HG03469 (cell line): ENCODE data around the gene BACH2.

Experiments used
- ATAC-seq: cut with Tn5 transposase; IDR thresholded peaks from one replicate; pipeline ENCODE4 v1.9.1; 2021; ENCODE audit warnings: mild to moderate bottlenecking, moderate library complexity, moderate number of reproducible peaks; ENCODE audit not compliant: unreplicated experiment

BACH2 gene

GRCh38 chr6:90005048-90005827 is 291.4 kb downstream of the BACH2 start:
- ATAC-seq: no peak

- ATAC-seq: no peak
Observed at GRCh38 chr6:90004511-90004910, 292.1 kb downstream of the BACH2 start.

DNA sequence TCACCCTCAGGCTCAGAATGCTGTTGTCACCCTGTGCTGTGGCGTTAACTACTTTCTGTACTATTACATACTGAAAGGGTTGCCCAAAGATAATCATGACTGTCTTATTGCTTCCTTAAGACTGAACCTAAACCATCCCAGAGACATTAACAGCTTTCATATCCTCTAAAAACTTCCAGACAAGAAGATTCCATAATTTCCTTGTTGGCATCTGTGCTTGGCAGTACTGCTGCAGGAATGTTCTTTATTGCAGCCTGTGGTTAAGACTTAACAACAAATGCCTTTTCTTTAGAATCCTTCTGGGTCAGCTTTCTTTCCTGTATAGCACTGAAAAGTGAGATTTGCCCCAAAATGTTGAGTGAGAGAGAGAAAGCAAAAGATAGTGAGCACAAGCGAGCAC is 292.7 kb downstream of the BACH2 start:
- no peak for ATAC-seq

DNA sequence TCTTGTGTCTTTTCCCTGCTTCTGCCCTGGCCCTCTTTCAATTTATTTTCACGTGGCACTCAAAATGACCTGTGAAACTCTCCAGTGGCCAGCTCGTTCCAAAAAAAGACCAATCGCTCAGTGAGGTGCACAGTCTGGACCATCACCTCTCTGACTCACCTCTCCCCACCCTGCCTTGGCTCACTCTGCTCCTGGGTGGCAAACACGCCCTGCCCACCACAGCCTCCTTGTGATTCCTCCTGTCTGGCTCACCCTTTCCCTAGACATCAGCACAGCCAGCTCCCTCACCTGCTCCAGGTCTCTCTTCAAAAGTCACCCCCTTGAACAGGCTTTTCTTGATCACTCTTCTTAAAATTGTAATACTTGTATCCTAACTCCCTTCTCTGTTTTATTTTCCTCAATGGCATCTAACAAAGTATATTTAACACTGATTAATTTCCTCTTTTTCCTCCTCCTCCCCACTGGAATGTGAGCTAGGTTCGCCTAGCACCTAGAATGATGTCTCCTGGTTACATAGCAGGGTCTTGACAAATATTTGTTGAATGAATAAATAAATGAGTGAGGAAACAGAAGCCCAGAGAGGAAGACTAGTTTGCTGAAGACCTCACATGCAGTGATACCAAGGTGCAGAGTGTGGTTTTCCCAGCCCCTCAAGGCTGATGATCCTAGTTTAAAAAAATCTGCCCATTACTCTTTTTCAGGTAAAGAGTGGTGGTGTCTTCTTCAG is 293.4 kb downstream of the BACH2 start:
- no peak for ATAC-seq

GRCh38 chr6:90000864-90001731 is 295.5 kb downstream of the BACH2 start:
- no peak for ATAC-seq

- ATAC-seq: no peak
Observed at GRCh38 chr6:89999945-90000825, 296.5 kb downstream of the BACH2 start.

DNA sequence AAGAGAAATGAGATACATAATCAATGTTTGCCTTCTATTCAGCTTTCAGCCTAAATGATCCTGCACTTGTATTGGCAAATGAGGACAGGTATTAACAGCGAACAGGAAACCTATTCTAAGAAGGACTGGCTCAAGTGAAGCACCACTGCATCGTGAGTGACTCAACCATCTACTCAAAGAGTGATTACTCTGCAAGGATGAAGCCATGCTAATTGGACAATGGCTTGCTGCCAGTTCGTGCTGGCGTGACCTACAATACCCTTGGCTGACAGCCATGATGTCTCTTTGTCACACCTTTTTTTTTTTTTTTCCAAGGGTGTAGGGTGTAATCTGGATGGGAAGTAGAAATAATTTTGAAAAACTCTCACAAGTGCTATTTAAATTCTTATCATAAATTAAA is 297.5 kb downstream of the BACH2 start:
- no peak for ATAC-seq

DNA sequence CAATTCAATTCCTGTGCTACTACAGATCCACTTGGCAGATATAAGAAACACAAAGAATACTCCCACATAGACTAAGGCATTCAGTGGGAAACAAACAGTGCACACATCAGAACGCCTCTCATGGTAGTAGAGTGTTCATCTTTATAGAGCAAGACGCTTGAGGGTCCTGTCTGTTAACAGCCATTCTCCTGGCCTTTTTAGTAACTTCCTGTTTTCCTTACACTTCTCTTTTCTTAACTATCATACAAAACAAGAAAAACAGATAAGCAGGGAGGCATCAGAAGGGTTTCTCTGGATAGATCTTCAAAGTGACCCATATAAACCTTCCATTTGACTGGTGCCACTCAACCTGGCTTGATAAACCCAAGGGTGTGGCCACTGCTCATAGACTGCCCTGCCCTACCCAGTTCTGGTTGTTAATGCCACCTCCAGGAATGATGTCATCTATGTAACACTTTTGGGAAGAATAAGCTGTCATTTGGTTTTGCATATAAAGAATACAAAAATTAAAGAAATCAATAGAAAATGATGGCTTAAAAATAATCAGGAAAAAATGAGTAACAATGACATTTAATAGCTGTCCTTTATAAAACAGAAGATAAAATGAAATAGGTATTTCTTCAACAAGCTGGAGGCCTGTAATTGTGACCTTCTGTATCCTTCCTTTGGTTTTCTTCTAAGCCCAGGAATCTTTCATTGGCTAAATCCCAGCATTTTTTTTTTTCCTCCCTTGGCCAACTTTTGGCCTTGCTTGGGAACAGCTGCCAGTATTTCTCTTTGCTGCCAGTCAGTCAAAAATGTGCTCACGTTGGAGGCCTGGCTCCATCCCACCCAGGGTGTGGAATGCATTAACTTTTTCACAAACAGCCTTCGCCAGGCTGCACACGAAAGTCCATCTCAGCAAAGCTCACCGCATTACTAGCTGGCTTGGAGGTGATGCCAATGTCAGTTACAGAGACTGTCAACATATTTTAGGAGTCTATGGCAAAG is 298.9 kb downstream of the BACH2 start:
- ATAC-seq: no peak

DNA sequence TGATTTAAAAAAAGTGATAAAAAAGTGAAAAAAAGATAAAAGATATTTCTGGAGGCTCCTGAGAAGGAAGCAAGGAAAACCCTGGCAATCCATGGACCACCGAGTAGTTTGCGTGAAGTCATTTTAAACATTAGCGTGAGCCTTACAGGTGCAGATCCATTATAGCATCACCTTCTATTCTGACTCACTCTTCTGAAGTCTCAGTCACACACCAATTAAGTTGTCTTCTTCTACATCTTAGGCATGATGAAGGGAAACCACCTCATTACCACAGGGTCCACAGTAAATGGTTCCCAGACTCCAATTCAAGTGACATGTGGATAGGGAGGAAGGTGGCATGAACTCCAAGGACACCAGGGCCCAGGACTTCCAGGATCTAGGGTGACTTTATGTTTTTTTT is 303.2 kb downstream of the BACH2 start:
- no peak for ATAC-seq

DNA sequence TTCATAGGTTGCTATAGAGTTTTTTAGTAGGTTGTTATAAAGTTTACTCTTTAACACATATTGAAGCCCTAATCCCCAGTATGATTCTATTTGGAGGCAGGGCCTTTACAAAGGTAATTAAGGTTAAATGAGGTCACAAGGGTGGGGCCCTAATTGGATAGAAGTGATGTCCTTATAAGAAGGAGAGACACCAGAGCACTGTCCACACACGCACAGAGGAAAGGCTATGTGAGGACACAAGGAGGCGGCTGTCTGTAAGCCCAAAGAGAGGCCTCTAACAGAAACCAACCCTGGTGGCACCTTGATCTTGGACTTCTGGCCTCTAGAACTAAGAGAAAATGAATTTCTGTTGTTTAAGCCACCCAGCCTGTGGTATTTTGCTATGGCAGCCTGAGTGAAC is 303.8 kb downstream of the BACH2 start:
- no peak for ATAC-seq

- ATAC-seq: no peak
Observed at GRCh38 chr6:89989742-89990141, 306.9 kb downstream of the BACH2 start.

DNA sequence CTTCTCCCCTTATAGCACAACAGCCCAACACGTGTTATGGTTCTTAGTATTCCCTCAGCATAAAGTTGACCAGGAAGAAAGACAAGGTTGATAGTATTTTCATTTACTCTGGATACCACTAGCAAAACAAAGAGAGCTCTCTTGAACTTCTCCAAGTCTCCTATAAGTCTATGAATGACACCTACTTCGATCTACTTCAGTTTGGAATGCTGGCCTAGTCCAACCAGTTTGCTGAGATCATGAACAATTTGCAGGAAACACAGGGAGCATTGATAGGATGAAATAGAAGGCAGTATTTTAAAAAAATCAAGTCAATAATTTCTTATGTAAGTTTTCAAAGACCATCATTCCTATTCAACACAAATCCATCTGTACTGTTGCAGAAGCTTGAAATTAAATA is 308.8 kb downstream of the BACH2 start:
- no peak for ATAC-seq

DNA sequence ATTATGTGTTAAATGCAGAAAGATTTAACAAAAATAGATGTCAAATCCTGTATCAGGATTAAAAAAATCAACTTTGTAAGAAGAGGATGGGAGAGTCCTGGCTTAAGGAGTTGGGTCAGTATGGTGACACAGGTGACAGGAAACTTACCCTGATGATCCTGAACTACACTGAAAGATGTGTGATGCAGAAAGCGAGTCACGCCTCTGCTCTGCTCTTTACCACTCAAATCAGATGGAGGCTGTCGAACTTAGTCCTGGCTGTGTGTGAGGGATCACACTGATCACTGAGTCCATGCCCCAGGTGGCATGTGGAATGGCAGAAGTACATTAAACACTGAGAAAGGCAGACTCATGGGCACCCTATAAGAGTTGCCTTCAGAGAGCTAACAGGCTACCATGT is 309.5 kb downstream of the BACH2 start:
- no peak for ATAC-seq

DNA sequence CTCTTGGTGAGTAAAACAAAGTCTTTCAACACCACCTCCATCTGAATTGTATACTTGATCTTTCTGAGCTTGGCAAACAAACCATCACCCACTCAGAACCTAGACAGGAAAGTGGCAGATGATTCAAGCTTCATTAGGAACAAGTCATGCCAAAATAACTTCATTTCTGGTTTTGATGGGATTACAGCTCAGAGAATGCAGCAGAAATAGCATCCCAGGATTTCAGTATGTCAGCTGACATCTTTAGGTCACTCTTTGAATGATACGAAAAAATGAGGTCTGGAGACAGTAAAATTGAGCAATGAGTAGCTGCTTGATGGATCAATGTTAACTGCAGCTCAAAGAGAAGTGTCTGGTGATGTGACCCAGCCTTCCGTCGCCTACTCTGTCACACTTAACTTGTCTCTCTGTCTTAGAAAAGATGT is 310.0 kb downstream of the BACH2 start:
- no peak for ATAC-seq

DNA sequence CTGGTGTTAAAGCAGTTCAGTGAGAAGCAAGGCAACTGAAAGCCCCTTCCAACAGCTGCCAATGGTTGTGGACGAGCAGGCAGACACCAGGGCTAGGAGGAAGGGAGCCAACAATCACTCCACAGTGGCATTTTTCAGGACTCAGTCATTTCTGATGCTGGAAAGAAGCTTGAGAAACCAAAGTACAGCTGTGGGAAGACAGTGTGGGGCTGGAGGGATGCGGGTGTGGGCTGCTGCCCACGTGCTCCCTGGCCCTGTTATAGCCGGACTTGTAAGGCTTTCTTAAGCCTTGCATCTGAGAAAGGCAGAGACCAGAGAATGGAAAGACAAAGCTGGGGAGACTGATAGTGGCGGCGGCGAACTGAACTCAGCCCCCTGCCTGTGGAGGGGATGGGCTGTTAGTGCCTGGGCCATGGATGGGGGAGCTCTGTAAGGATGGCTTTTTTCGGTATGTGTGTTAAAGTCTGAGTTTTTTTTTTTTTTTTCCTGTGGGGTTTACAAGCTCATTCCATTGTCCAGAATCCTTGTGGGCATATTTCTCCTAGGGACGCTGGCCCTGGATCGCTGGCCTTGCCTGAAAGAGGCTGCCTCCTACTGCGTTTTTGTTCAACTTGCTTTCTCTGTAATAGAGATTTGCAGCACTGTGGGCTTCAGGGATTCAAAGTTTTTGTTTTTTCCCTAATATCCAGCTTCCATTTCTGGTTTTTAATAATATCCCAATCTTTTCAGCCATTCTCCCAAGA is 310.7 kb downstream of the BACH2 start:
- no peak for ATAC-seq

GRCh38 chr6:89984926-89985750 is 311.5 kb downstream of the BACH2 start:
- no peak for ATAC-seq

DNA sequence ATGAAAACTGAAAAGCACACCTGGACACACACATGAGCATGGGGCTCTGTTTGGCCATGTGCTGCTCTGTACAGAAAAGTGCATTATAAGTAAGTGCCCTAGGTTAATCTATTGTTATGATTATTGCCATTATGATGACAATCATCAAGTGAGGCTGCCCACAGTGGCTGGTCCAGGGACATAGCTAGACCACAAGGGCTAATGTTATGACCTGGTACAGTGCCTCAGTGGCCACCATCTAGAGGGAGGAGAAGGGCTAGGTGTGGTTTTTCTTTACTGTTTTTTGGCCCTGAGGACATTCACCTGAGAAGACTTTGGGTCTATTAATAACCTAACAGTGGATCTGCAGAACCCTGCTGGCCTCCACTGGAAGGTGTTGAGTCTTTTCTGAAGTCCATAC is 316.3 kb downstream of the BACH2 start:
- no peak for ATAC-seq
